Testis (tissue), 2 donors: ENCODE results near the gene LIME1.

ENCODE experiments used
- POLR2A ChIP-seq: fragments of 450-650 bp; IDR thresholded peaks from one replicate; pipeline ENCODE4 v1.6.1; 2017; ENCODE audit warnings: antibody characterized with exemption, mild to moderate bottlenecking, moderate library complexity
- TF ChIP-seq, protein P1 (sequence below), 3 experiments: fragments of 450-650 bp in 2 of 3; fragments of 200-600 bp in 1 of 3; sonication (generic) in 1 of 3; IDR thresholded peaks; one replicate each; pipeline ENCODE4 v1.5.1; 2016 to 2019; ENCODE audit warnings: antibody characterized with exemption in 3 of 3, mild to moderate bottlenecking in 2 of 3, moderate library complexity in 1 of 3

DNA sequence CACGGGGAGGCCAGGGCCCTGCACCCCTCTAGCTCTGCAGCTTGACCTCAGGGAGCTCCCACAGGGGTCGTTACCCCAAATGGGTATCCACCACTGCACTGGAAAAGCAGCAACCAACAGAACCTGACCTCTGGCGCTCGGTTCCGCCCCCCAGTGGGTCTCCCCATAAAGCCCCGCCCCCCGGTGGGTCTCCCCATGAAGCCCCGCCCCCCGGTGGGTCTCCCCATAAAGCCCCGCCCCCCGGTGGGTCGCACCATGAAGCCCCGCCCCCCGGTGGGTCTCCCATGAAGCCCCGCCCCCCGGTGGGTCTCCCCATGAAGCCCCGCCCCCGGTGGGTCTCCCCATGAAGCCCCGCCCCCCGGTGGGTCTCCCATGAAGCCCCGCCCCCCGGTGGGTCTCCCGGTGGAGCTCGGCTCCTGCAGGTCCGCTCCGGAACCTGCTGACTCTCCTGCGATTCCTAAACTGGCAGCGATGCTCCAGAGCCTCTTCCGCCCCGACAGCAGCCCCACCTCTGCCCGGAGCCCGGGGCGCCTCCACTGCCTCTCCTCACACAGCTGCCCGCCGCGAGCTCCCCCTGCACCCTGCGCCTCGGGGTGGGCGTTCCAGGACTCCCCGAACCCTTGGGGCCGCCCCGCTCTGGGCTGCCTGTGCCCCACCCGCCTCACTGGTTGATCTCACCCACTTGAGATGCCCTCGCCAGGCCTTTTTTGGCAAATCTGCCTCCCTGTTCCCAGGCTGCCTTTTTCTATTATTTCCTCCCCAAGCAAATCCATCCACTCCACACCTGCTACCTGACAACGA, 15.2 kb downstream of the LIME1 start:
- TF ChIP-seq POLR2A: no peak
- TF ChIP-seq, protein P1, sequence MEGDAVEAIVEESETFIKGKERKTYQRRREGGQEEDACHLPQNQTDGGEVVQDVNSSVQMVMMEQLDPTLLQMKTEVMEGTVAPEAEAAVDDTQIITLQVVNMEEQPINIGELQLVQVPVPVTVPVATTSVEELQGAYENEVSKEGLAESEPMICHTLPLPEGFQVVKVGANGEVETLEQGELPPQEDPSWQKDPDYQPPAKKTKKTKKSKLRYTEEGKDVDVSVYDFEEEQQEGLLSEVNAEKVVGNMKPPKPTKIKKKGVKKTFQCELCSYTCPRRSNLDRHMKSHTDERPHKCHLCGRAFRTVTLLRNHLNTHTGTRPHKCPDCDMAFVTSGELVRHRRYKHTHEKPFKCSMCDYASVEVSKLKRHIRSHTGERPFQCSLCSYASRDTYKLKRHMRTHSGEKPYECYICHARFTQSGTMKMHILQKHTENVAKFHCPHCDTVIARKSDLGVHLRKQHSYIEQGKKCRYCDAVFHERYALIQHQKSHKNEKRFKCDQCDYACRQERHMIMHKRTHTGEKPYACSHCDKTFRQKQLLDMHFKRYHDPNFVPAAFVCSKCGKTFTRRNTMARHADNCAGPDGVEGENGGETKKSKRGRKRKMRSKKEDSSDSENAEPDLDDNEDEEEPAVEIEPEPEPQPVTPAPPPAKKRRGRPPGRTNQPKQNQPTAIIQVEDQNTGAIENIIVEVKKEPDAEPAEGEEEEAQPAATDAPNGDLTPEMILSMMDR (IDR thresholded peaks at IDR 0.05): no peak
